ENCODE data around the gene CNNM1.
A peak's percentile ranks its signal among the peaks of the same experiment; 100 is the strongest.

The CNNM1 gene

GRCh38 chr10:99389729-99390480 is 60.7 kb downstream of the CNNM1 start:
- Histone ChIP-seq H3K4me2 (ENCODE audit: low read length, poor library complexity, severe bottlenecking) (no peak overlapping the region), H2BK120ac (ENCODE audit: low read depth, low read length) (no peak overlapping the region), H2BK12ac (ENCODE audit: low read length in 2 of 2) (no peak overlapping the region), H4K91ac (ENCODE audit: low read length) (no peak overlapping the region), H3K9ac (ENCODE audit: low read length) (no peak overlapping the region), H3K4ac (ENCODE audit: low read depth in 1 of 2, low read length in 2 of 2) (no peak overlapping the region), H2BK15ac (ENCODE audit: low read depth, poor library complexity, severe bottlenecking) (no peak overlapping the region), H3K9me3 (ENCODE audit: control insufficient read depth, low read length) (no peaks in the 10 kb centered on the region), H2AFZ (ENCODE audit: low read depth, low read length) (no peak overlapping the region), H4K8ac (ENCODE audit: low read length) (no peak overlapping the region), H3K18ac (ENCODE audit: low read depth in 1 of 2, low read length in 2 of 2) (no peak overlapping the region), H3K23ac (ENCODE audit: low read length in 2 of 2) (no peak overlapping the region), H2AK5ac (ENCODE audit: low read length, severe bottlenecking) (no peak overlapping the region), H3K4me1 (ENCODE audit: control insufficient read depth, insufficient read depth, low read depth, low read length) (peaks cover 13% of the 10 kb centered on the region), H3K14ac (ENCODE audit: low read length in 2 of 2) (no peak overlapping the region), H3K27me3 (ENCODE audit: control insufficient read depth in 1 of 2, insufficient read depth in 1 of 2, low read length in 2 of 2) (peaks cover 24 to 38% of the 10 kb centered on the region in 2 experiments), H2BK5ac (ENCODE audit: low read depth, low read length, poor library complexity, severe bottlenecking) (no peak overlapping the region), H3K36me3 (ENCODE audit: control insufficient read depth in 1 of 2, insufficient read depth in 2 of 2, low read depth in 1 of 2, low read length in 2 of 2) (peaks cover 0 to 3% of the 10 kb centered on the region in 2 experiments), H3K27ac (ENCODE audit: low read length, poor library complexity, severe bottlenecking) (no peak overlapping the region), H3K79me1 (replicated peaks; ENCODE audit: low read length, poor library complexity, severe bottlenecking) (no peaks in the 10 kb centered on the region), H3K4me3 (ENCODE audit: insufficient read depth in 1 of 2, low read depth in 1 of 2, low read length in 2 of 2) (no peak overlapping the region)
- no peak for DNase-seq
- 96% methylated on average over 8 of the region's 9 CpGs for WGBS

GRCh38 chr10:99391346-99391745 is 62.2 kb downstream of the CNNM1 start:
- Histone ChIP-seq H3K27me3 (ENCODE audit: control insufficient read depth in 1 of 2, insufficient read depth in 1 of 2, low read length in 2 of 2) (peaks cover 19 to 31% of the 10 kb centered on the region in 2 experiments), H4K8ac (ENCODE audit: low read length) (no peak overlapping the region), H3K36me3 (ENCODE audit: control insufficient read depth in 1 of 2, insufficient read depth in 2 of 2, low read depth in 1 of 2, low read length in 2 of 2) (peaks cover 0 to 3% of the 10 kb centered on the region in 2 experiments), H3K27ac (ENCODE audit: low read length, poor library complexity, severe bottlenecking) (no peak overlapping the region), H2BK5ac (ENCODE audit: low read depth, low read length, poor library complexity, severe bottlenecking) (no peak overlapping the region), H2AFZ (ENCODE audit: low read depth, low read length) (no peak overlapping the region), H3K23ac (ENCODE audit: low read length in 2 of 2) (no peak overlapping the region), H3K14ac (ENCODE audit: low read length in 2 of 2) (no peak overlapping the region), H3K4me2 (ENCODE audit: low read length, poor library complexity, severe bottlenecking) (no peak overlapping the region), H3K9me3 (ENCODE audit: control insufficient read depth, low read length) (no peaks in the 10 kb centered on the region), H3K18ac (ENCODE audit: low read depth in 1 of 2, low read length in 2 of 2) (peak overlapping the region; percentile 6 to 14), H3K79me1 (replicated peaks; ENCODE audit: low read length, poor library complexity, severe bottlenecking) (no peaks in the 10 kb centered on the region), H2BK15ac (ENCODE audit: low read depth, poor library complexity, severe bottlenecking) (peak overlapping the region; percentile 77), H2BK12ac (ENCODE audit: low read length in 2 of 2) (peak overlapping the region; percentile 60 to 86), H3K4ac (ENCODE audit: low read depth in 1 of 2, low read length in 2 of 2) (peak overlapping the region; percentile 13 to 19), H3K4me3 (ENCODE audit: insufficient read depth in 1 of 2, low read depth in 1 of 2, low read length in 2 of 2) (no peak overlapping the region), H3K9ac (ENCODE audit: low read length) (no peak overlapping the region), H4K91ac (ENCODE audit: low read length) (peak overlapping the region; percentile 87), H3K4me1 (ENCODE audit: control insufficient read depth, insufficient read depth, low read depth, low read length) (peaks cover 15% of the 10 kb centered on the region), H2AK5ac (ENCODE audit: low read length, severe bottlenecking) (no peak overlapping the region), H2BK120ac (ENCODE audit: low read depth, low read length) (no peak overlapping the region)
- DNase-seq = no peak
- 89% methylated on average over 2 of the region's 2 CpGs for WGBS

GRCh38 chr10:99393036-99393435 is 63.9 kb downstream of the CNNM1 start:
- Histone ChIP-seq H2AFZ (ENCODE audit: low read depth, low read length) (no peak overlapping the region), H3K4me1 (ENCODE audit: control insufficient read depth, insufficient read depth, low read depth, low read length) (peaks cover 15% of the 10 kb centered on the region), H2BK12ac (ENCODE audit: low read length in 2 of 2) (peak overlapping the region; percentile 40 to 92), H3K4me2 (ENCODE audit: low read length, poor library complexity, severe bottlenecking) (no peak overlapping the region), H3K79me1 (replicated peaks; ENCODE audit: low read length, poor library complexity, severe bottlenecking) (no peaks in the 10 kb centered on the region), H2BK15ac (ENCODE audit: low read depth, poor library complexity, severe bottlenecking) (no peak overlapping the region), H3K18ac (ENCODE audit: low read depth in 1 of 2, low read length in 2 of 2) (peak overlapping the region in 1 of 2 experiments; percentile 61), H3K9me3 (ENCODE audit: control insufficient read depth, low read length) (no peaks in the 10 kb centered on the region), H2AK5ac (ENCODE audit: low read length, severe bottlenecking) (peak overlapping the region; percentile 59), H4K91ac (ENCODE audit: low read length) (no peak overlapping the region), H3K4me3 (ENCODE audit: insufficient read depth in 1 of 2, low read depth in 1 of 2, low read length in 2 of 2) (peak overlapping the region in 1 of 2 experiments; percentile 16), H3K23ac (ENCODE audit: low read length in 2 of 2) (no peak overlapping the region), H3K27me3 (ENCODE audit: control insufficient read depth in 1 of 2, insufficient read depth in 1 of 2, low read length in 2 of 2) (peaks cover 7 to 16% of the 10 kb centered on the region in 2 experiments), H3K27ac (ENCODE audit: low read length, poor library complexity, severe bottlenecking) (no peak overlapping the region), H4K8ac (ENCODE audit: low read length) (peak overlapping the region; percentile 39), H3K4ac (ENCODE audit: low read depth in 1 of 2, low read length in 2 of 2) (peak overlapping the region in 1 of 2 experiments; percentile 42), H2BK5ac (ENCODE audit: low read depth, low read length, poor library complexity, severe bottlenecking) (no peak overlapping the region), H3K14ac (ENCODE audit: low read length in 2 of 2) (no peak overlapping the region), H3K9ac (ENCODE audit: low read length) (no peak overlapping the region), H2BK120ac (ENCODE audit: low read depth, low read length) (no peak overlapping the region), H3K36me3 (ENCODE audit: control insufficient read depth in 1 of 2, insufficient read depth in 2 of 2, low read depth in 1 of 2, low read length in 2 of 2) (peaks cover 7 to 14% of the 10 kb centered on the region in 2 experiments)
- no peak for DNase-seq
- WGBS = 25% methylated on average over 2 of the region's 2 CpGs

DNA sequence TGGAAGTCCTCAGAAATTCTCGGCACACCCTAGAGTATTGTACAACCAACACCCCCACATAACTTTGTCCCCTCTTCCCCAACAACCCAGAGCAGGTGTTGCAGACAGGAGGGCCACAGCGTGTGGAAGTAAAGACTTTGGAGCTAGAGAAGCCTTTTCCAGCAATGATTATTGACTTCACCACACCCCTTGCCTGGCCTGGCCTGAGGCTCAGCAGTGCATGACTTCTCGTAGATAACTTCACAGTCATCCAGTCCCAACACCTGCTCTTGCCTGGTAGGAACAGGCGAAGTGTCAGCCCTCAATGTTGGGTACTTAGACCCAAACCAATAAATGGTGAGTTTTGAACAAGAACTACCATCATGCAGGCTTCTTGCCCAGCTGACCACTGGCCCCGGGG is 64.5 kb downstream of the CNNM1 start:
- Histone ChIP-seq H4K91ac (ENCODE audit: low read length) (peak overlapping the region; percentile 78), H3K14ac (ENCODE audit: low read length in 2 of 2) (no peak overlapping the region), H2BK5ac (ENCODE audit: low read depth, low read length, poor library complexity, severe bottlenecking) (no peak overlapping the region), H3K27me3 (ENCODE audit: control insufficient read depth in 1 of 2, insufficient read depth in 1 of 2, low read length in 2 of 2) (peaks cover 7 to 13% of the 10 kb centered on the region in 2 experiments), H3K23ac (ENCODE audit: low read length in 2 of 2) (peak overlapping the region in 1 of 2 experiments; percentile 54), H2BK15ac (ENCODE audit: low read depth, poor library complexity, severe bottlenecking) (no peak overlapping the region), H2AK5ac (ENCODE audit: low read length, severe bottlenecking) (peak overlapping the region; percentile 38), H3K9ac (ENCODE audit: low read length) (no peak overlapping the region), H3K4me1 (ENCODE audit: control insufficient read depth, insufficient read depth, low read depth, low read length) (peaks cover 15% of the 10 kb centered on the region), H3K4me2 (ENCODE audit: low read length, poor library complexity, severe bottlenecking) (no peak overlapping the region), H3K27ac (ENCODE audit: low read length, poor library complexity, severe bottlenecking) (no peak overlapping the region), H4K8ac (ENCODE audit: low read length) (peak overlapping the region; percentile 27), H3K18ac (ENCODE audit: low read depth in 1 of 2, low read length in 2 of 2) (peak overlapping the region in 1 of 2 experiments; percentile 5), H3K36me3 (ENCODE audit: control insufficient read depth in 1 of 2, insufficient read depth in 2 of 2, low read depth in 1 of 2, low read length in 2 of 2) (peaks cover 9 to 17% of the 10 kb centered on the region in 2 experiments), H3K4me3 (ENCODE audit: insufficient read depth in 1 of 2, low read depth in 1 of 2, low read length in 2 of 2) (no peak overlapping the region), H3K4ac (ENCODE audit: low read depth in 1 of 2, low read length in 2 of 2) (peak overlapping the region in 1 of 2 experiments; percentile 84), H3K79me1 (replicated peaks; ENCODE audit: low read length, poor library complexity, severe bottlenecking) (no peaks in the 10 kb centered on the region), H2BK120ac (ENCODE audit: low read depth, low read length) (no peak overlapping the region), H2AFZ (ENCODE audit: low read depth, low read length) (no peak overlapping the region), H2BK12ac (ENCODE audit: low read length in 2 of 2) (peak overlapping the region; percentile 72 to 85), H3K9me3 (ENCODE audit: control insufficient read depth, low read length) (no peaks in the 10 kb centered on the region)
- WGBS = 88% methylated on average over 5 of the region's 5 CpGs
- no peak for DNase-seq
